LoVo (cell line): Measurements from ENCODE around the gene PRDM5.
"Not testable (repeated sequence)": the region's sequence is repeated elsewhere in the genome, so short reads cannot be mapped to it uniquely, and the experiment has no call there.

Source experiments
- DNase-seq: peaks from one replicate; pipeline ENCODE4 v3.0.0-alpha.2; 2016; ENCODE audit warnings: low spot score

The PRDM5 gene

GRCh38 chr4:120703908-120704307 is 218.6 kb downstream of the PRDM5 start:
- no peak for DNase-seq

- no peak for DNase-seq
These were observed 223.2 kb downstream of the PRDM5 start for GRCh38 chr4:120699354-120699753.

- DNase-seq = peak; percentile 88
These were observed 227.6 kb downstream of the PRDM5 start for GRCh38 chr4:120694973-120695372.

- no peak for DNase-seq
These were observed 228.7 kb downstream of the PRDM5 start for GRCh38 chr4:120693816-120694215.

- peak; percentile 74 for DNase-seq
These were observed 229.6 kb downstream of the PRDM5 start for GRCh38 chr4:120692964-120693363.

- no peak for DNase-seq
These were observed 231.0 kb downstream of the PRDM5 start for GRCh38 chr4:120691536-120691935.

GRCh38 chr4:120691106-120691505 is 231.4 kb downstream of the PRDM5 start:
- no peak for DNase-seq

- no peak for DNase-seq
These were observed 233.7 kb downstream of the PRDM5 start for GRCh38 chr4:120688791-120689190.

GRCh38 chr4:120685756-120686278 is 236.7 kb downstream of the PRDM5 start:
- DNase-seq = no peak

- DNase-seq = peak; percentile 38
These were observed 238.5 kb downstream of the PRDM5 start for GRCh38 chr4:120683897-120684540.

- peak; percentile 68 for DNase-seq
These were observed 239.5 kb downstream of the PRDM5 start for GRCh38 chr4:120682981-120683380.

- no peak for DNase-seq
These were observed 241.8 kb downstream of the PRDM5 start for GRCh38 chr4:120680647-120681228.

GRCh38 chr4:120673696-120674095 is 248.8 kb downstream of the PRDM5 start:
- no peak for DNase-seq

- DNase-seq = no peak
These were observed 249.9 kb downstream of the PRDM5 start for GRCh38 chr4:120672558-120673147.

GRCh38 chr4:120672076-120672475 is 250.4 kb downstream of the PRDM5 start:
- no peak for DNase-seq

- DNase-seq = no peak
These were observed 251.0 kb downstream of the PRDM5 start for GRCh38 chr4:120671538-120671937.

- DNase-seq = no peak
These were observed 255.4 kb downstream of the PRDM5 start for GRCh38 chr4:120667102-120667501.

GRCh38 chr4:120664851-120665250 is 257.7 kb downstream of the PRDM5 start:
- DNase-seq = no peak

- no peak for DNase-seq
These were observed 262.8 kb downstream of the PRDM5 start for GRCh38 chr4:120659616-120660170.

- DNase-seq = no peak
These were observed 263.8 kb downstream of the PRDM5 start for GRCh38 chr4:120658772-120659171.

GRCh38 chr4:120653804-120654573 is 268.5 kb downstream of the PRDM5 start:
- DNase-seq = no peak

GRCh38 chr4:120648336-120648735 is 274.2 kb downstream of the PRDM5 start:
- not testable (repeated sequence) for DNase-seq
